SK-N-SH (cell line): ENCODE results near the gene FNDC11. TPM values are rescaled to one million over a fixed set of nuclear protein-coding genes. Genes with fewer than 3 reads are reported as not detected.

Experiments used
- CTCF ChIA-PET: fragments of 300-600, 350-600 bp; formaldehyde crosslinking; extraction: SDS; loops from one replicate; lab custom pipeline; 2021; lab: Yijun Ruan, JAX
- POLR2A ChIA-PET: fragments of 350-600 bp; sonication (Branson Sonifier 250); formaldehyde crosslinking; extraction: SDS; loops from one replicate; lab custom pipeline; 2020; ENCODE audit warnings: antibody characterized with exemption, inconsistent platforms; lab: Yijun Ruan, JAX
- DNase-seq: peaks from one replicate; pipeline ENCODE4 v3.0.0; 2012
- H2AFZ ChIP-seq: fragments of 200-600 bp; sonication (generic); 2 replicates; pipeline ENCODE4 v1.8.1; 2016; ENCODE audit warnings: antibody characterized with exemption, mild to moderate bottlenecking, low read depth
- H3F3A ChIP-seq: fragments of 200-600 bp; sonication (generic); replicated peaks from 2 replicates; pipeline ENCODE3; 2016; ENCODE audit warnings: antibody characterized with exemption, mild to moderate bottlenecking; ENCODE audit not compliant: insufficient read depth
- H3K27ac ChIP-seq, 2 experiments: fragments of 200-500 bp in 1 of 2; fragments of 200-600 bp in 1 of 2; sonication (Bioruptor generic) in 1 of 2; sonication (generic), shearing (Covaris generic) in 1 of 2; 2 replicates each; pipeline versions ENCODE4 v1.5.1 to v1.6.1; 2014 to 2016; ENCODE audit warnings: low read depth in 2 of 2, inconsistent platforms in 1 of 2, low read length in 1 of 2, mild to moderate bottlenecking in 1 of 2, mixed read lengths in 1 of 2
- H3K27me3 ChIP-seq: fragments of 200-600 bp; sonication (generic), shearing (Covaris generic); 2 replicates; pipeline ENCODE4 v1.6.1; 2016; ENCODE audit warnings: mixed run types; ENCODE audit not compliant: insufficient read depth
- H3K36me3 ChIP-seq, 2 experiments: fragments of 200-500 bp in 1 of 2; fragments of 200-600 bp in 1 of 2; sonication (Bioruptor generic) in 1 of 2; sonication (generic) in 1 of 2; replicated peaks in 1 of 2; 2 replicates each; pipeline versions ENCODE3 to v1.5.1; 2014 to 2016; ENCODE audit warnings: low read length in 1 of 2, mild to moderate bottlenecking in 1 of 2; ENCODE audit not compliant: insufficient read depth in 2 of 2, control insufficient read depth in 1 of 2
- H3K4me1 ChIP-seq, 2 experiments: fragments of 200-500 bp in 1 of 2; fragments of 200-600 bp in 1 of 2; sonication (Bioruptor generic) in 1 of 2; sonication (generic), shearing (Covaris generic) in 1 of 2; 2 replicates each; pipeline versions ENCODE4 v1.5.1 to v1.6.1; 2014 to 2016; ENCODE audit warnings: low read depth in 1 of 2, low read length in 1 of 2, mixed run types in 1 of 2; ENCODE audit not compliant: insufficient read depth in 2 of 2, control insufficient read depth in 1 of 2
- H3K4me2 ChIP-seq: fragments of 200-600 bp; sonication (generic), shearing (Covaris generic); 2 replicates; pipeline ENCODE4 v1.6.1; 2017; ENCODE audit warnings: mixed run types
- H3K4me3 ChIP-seq, 2 experiments: fragments of 200-500 bp in 1 of 2; fragments of 200-600 bp in 1 of 2; sonication (Bioruptor generic) in 1 of 2; sonication (generic), shearing (Covaris generic) in 1 of 2; 2 replicates each; pipeline versions ENCODE4 v1.5.1 to v1.8.1; 2014 to 2016; ENCODE audit warnings: low read depth in 2 of 2, inconsistent platforms in 1 of 2, low read length in 1 of 2, mild to moderate bottlenecking in 1 of 2, mixed read lengths in 1 of 2, moderate library complexity in 1 of 2
- H3K79me2 ChIP-seq: fragments of 200-600 bp; sonication (generic); 2 replicates; pipeline ENCODE4 v1.8.1; 2017; ENCODE audit warnings: mild to moderate bottlenecking; ENCODE audit not compliant: insufficient read depth
- H3K9ac ChIP-seq: fragments of 200-600 bp; sonication (generic); 2 replicates; pipeline ENCODE4 v1.6.1; 2017; ENCODE audit warnings: mixed run types
- H3K9me2 ChIP-seq: fragments of 200-600 bp; sonication (generic); 2 replicates; pipeline ENCODE4 v1.6.1; 2017; ENCODE audit warnings: mixed run types
- H3K9me3 ChIP-seq: fragments of 200-600 bp; sonication (generic); 2 replicates; pipeline ENCODE4 v1.6.1; 2017; ENCODE audit warnings: mixed run types, mild to moderate bottlenecking, moderate library complexity
- H4K20me1 ChIP-seq: fragments of 200-600 bp; sonication (generic); 2 replicates; pipeline ENCODE4 v1.6.1; 2017; ENCODE audit warnings: mild to moderate bottlenecking, mixed run types; ENCODE audit not compliant: insufficient read depth
- CHD2 ChIP-seq: fragments of 150-350 bp; IDR thresholded peaks from 2 replicates; pipeline ENCODE4 v1.6.1; 2018; ENCODE audit warnings: low read length; ENCODE audit not compliant: partially characterized antibody
- ELF1 ChIP-seq: IDR thresholded peaks from 2 replicates; pipeline ENCODE4 v1.4.0; 2012
- EP300 ChIP-seq, 2 experiments: IDR thresholded peaks; 2 replicates each; pipeline versions ENCODE4 v1.4.0 to v1.6.1; 2012; ENCODE audit warnings: borderline replicate concordance in 1 of 2, low read depth in 1 of 2, low read length in 1 of 2
- EZH2phosphoT487 ChIP-seq: fragments of 200-600 bp; sonication (generic); IDR thresholded peaks from 2 replicates; pipeline ENCODE4 v1.6.1; 2017; ENCODE audit warnings: low read depth, mixed run types, mild to moderate bottlenecking, antibody characterized with exemption, moderate library complexity, borderline replicate concordance
- FOSL2 ChIP-seq: IDR thresholded peaks from 2 replicates; pipeline ENCODE4 v1.4.0; 2012; ENCODE audit warnings: low read depth, mild to moderate bottlenecking, moderate library complexity, borderline replicate concordance
- FOXJ3 ChIP-seq: sonication (generic); formaldehyde crosslinking; IDR thresholded peaks from 2 replicates; pipeline ENCODE4 v1.5.1; 2020; ENCODE audit warnings: mild to moderate bottlenecking, missing genetic modification reagents
- MXI1 ChIP-seq: IDR thresholded peaks from 2 replicates; pipeline ENCODE4 v1.6.1; 2012; ENCODE audit warnings: mild to moderate bottlenecking, low read depth, low read length, improper control_type of control experiment
- NFIC ChIP-seq: IDR thresholded peaks from 2 replicates; pipeline ENCODE4 v1.4.0; 2012; ENCODE audit warnings: borderline replicate concordance
- RCOR1 ChIP-seq: fragments of 150-350 bp; IDR thresholded peaks from 2 replicates; pipeline ENCODE4 v1.6.1; 2017; ENCODE audit warnings: antibody characterized with exemption, low read length
- RFX5 ChIP-seq: IDR thresholded peaks from 2 replicates; pipeline ENCODE4 v1.6.1; 2012; ENCODE audit warnings: mild to moderate bottlenecking, improper control_type of control experiment, low read length
- RXRA ChIP-seq: IDR thresholded peaks from 2 replicates; pipeline ENCODE4 v1.4.0; 2012; ENCODE audit warnings: low read depth, mild to moderate bottlenecking, borderline replicate concordance
- SIN3A ChIP-seq: IDR thresholded peaks from 2 replicates; pipeline ENCODE4 v1.6.1; 2012; ENCODE audit warnings: low read depth, mild to moderate bottlenecking, low read length, moderate library complexity, borderline replicate concordance
- TCF12 ChIP-seq: IDR thresholded peaks from 2 replicates; pipeline ENCODE4 v1.4.0; 2012
- TEAD4 ChIP-seq: IDR thresholded peaks from 2 replicates; pipeline ENCODE4 v1.4.0; 2012; ENCODE audit warnings: mild to moderate bottlenecking, borderline replicate concordance; ENCODE audit not compliant: insufficient read depth
- YY1 ChIP-seq: IDR thresholded peaks from 2 replicates; pipeline ENCODE4 v1.4.0; 2012; ENCODE audit warnings: low read depth, mild to moderate bottlenecking
- WGBS: methylation state at CpG from one replicate; pipeline ENCODE4 v1.1.6; 2017; ENCODE audit warnings: low lambda C conversion rate; 5-methylcytosine and 5-hydroxymethylcytosine counted together
- polyA plus RNA-seq, 3 experiments: library from polyadenylated mRNA; depleted of rRNA; stranded (reverse); fragments of >200 nt; gene quantifications; 2 replicates each; pipeline ENCODE4 v1.2.3, GENCODE V29; 2012
- TF ChIP-seq, protein P1 (sequence below): IDR thresholded peaks from 2 replicates; pipeline ENCODE4 v1.6.1; 2012; ENCODE audit warnings: mild to moderate bottlenecking, low read depth, low read length, moderate library complexity
- TF ChIP-seq, protein P2 (sequence below): fragments of 150-350 bp; IDR thresholded peaks from 2 replicates; pipeline ENCODE4 v1.6.1; 2016; ENCODE audit warnings: mild to moderate bottlenecking, low read depth, low read length
- TF ChIP-seq, protein P3 (sequence below): IDR thresholded peaks from 2 replicates; pipeline ENCODE4 v1.4.0; 2012; ENCODE audit warnings: low read depth
- TF ChIP-seq, protein P4 (sequence below): fragments of 150-350 bp; IDR thresholded peaks from 2 replicates; pipeline ENCODE4 v1.6.1; 2017; ENCODE audit warnings: antibody characterized with exemption, low read length, low read depth, borderline replicate concordance

The FNDC11 gene
- polyA plus RNA-seq, 1 of the 3 experiments (the other 2 are of a cell fraction), result 5.5 TPM

DNA sequence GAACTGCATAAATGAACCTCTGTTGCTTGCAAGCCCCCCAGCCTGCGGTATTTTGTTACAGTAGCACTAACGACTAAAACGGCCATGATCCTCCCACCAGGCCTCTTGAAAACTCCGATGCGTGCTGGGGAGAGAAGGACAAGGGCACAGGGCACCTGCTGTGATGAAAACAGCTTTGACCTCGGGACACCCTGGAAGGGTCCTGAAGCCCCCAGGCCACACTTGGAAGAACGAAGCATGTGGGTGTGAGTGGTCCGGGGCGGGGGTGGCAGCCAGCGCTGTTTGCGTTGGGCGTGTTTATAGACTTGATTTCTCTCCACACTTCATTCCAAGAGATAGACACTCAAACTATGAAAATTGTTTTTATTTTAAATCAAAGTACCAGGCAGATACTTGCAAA lies 33.3 kb downstream of the FNDC11 start:
- H3K27ac ChIP-seq, result no peak overlapping the region
- no peak overlapping the region for H2AFZ ChIP-seq
- H3K4me3 ChIP-seq, result no peak overlapping the region
- TF ChIP-seq, protein P1, sequence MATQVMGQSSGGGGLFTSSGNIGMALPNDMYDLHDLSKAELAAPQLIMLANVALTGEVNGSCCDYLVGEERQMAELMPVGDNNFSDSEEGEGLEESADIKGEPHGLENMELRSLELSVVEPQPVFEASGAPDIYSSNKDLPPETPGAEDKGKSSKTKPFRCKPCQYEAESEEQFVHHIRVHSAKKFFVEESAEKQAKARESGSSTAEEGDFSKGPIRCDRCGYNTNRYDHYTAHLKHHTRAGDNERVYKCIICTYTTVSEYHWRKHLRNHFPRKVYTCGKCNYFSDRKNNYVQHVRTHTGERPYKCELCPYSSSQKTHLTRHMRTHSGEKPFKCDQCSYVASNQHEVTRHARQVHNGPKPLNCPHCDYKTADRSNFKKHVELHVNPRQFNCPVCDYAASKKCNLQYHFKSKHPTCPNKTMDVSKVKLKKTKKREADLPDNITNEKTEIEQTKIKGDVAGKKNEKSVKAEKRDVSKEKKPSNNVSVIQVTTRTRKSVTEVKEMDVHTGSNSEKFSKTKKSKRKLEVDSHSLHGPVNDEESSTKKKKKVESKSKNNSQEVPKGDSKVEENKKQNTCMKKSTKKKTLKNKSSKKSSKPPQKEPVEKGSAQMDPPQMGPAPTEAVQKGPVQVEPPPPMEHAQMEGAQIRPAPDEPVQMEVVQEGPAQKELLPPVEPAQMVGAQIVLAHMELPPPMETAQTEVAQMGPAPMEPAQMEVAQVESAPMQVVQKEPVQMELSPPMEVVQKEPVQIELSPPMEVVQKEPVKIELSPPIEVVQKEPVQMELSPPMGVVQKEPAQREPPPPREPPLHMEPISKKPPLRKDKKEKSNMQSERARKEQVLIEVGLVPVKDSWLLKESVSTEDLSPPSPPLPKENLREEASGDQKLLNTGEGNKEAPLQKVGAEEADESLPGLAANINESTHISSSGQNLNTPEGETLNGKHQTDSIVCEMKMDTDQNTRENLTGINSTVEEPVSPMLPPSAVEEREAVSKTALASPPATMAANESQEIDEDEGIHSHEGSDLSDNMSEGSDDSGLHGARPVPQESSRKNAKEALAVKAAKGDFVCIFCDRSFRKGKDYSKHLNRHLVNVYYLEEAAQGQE, result no peak
- TF ChIP-seq, protein P2, sequence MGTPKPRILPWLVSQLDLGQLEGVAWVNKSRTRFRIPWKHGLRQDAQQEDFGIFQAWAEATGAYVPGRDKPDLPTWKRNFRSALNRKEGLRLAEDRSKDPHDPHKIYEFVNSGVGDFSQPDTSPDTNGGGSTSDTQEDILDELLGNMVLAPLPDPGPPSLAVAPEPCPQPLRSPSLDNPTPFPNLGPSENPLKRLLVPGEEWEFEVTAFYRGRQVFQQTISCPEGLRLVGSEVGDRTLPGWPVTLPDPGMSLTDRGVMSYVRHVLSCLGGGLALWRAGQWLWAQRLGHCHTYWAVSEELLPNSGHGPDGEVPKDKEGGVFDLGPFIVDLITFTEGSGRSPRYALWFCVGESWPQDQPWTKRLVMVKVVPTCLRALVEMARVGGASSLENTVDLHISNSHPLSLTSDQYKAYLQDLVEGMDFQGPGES, result no peak
- TF ChIP-seq TCF12 (no peak), FOSL2 (no peak), NFIC (no peak), MXI1 (no peak), YY1 (no peak), EP300 (IDR thresholded peaks at IDR 0.05; ENCODE audit: borderline replicate concordance in 1 of 2, low read depth in 1 of 2, low read length in 1 of 2) (no peak), TEAD4 (no peak), CHD2 (no peak), RFX5 (no peak), FOXJ3 (CRISPR knock-in tag) (no peak), ELF1 (no peak), SIN3A (no peak), RXRA (no peak), EZH2phosphoT487 (no peak), RCOR1 (no peak)
- TF ChIP-seq, protein P3, sequence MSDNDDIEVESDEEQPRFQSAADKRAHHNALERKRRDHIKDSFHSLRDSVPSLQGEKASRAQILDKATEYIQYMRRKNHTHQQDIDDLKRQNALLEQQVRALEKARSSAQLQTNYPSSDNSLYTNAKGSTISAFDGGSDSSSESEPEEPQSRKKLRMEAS, result no peak
- TF ChIP-seq, protein P4, sequence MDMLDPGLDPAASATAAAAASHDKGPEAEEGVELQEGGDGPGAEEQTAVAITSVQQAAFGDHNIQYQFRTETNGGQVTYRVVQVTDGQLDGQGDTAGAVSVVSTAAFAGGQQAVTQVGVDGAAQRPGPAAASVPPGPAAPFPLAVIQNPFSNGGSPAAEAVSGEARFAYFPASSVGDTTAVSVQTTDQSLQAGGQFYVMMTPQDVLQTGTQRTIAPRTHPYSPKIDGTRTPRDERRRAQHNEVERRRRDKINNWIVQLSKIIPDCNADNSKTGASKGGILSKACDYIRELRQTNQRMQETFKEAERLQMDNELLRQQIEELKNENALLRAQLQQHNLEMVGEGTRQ, result no peak
- H3K9me2 ChIP-seq, result no peaks in the 10 kb centered on the region
- H3K27me3 ChIP-seq, result no peaks in the 10 kb centered on the region
- ChIA-PET CTCF (interaction anchor here (1.1 kb wide), 1 partner anchor 49 kb away, joined by 4 read pairs; no protein-coding TSS in a partner anchor), POLR2A (no interaction called here)
- no peaks in the 10 kb centered on the region for H3K9me3 ChIP-seq
- peaks cover 5% of the 10 kb centered on the region for H3F3A ChIP-seq
- no peak overlapping the region for H3K4me2 ChIP-seq
- no peaks in the 10 kb centered on the region for H3K79me2 ChIP-seq
- no peak overlapping the region for H3K9ac ChIP-seq
- H3K36me3 ChIP-seq, result peaks cover 0 to 15% of the 10 kb centered on the region in 2 experiments
- H4K20me1 ChIP-seq, result no peaks in the 10 kb centered on the region
- DNase-seq, result no peak
- H3K4me1 ChIP-seq, result no peaks in the 10 kb centered on the region
- 92% methylated on average over 12 of the region's 12 CpGs for WGBS
